ENCODE results near the gene RIBC1.
A peak's percentile ranks its signal among the peaks of the same experiment; 100 is the strongest.

Gene RIBC1

GRCh38 chrX:53433651-53434639 is 11.3 kb downstream of the RIBC1 start, which contains the start of gene HSD17B10 (continued):
- peak; percentile 44; the same call in 1 of the 2 replicates for TF ChIP-seq ZBTB20 (tag by site-specific recombination; IDR thresholded peaks at IDR 0.05)
- TF ChIP-seq ZNF677 (tag by site-specific recombination; IDR thresholded peaks at IDR 0.05), result no peak
- no peak for TF ChIP-seq ZNF837 (tag by site-specific recombination; IDR thresholded peaks at IDR 0.05)
- TF ChIP-seq ZSCAN30 (tag by site-specific recombination; IDR thresholded peaks at IDR 0.05), result no peak
- no peak for TF ChIP-seq ZSCAN4 (tag by site-specific recombination; IDR thresholded peaks at IDR 0.05)
- TF ChIP-seq, protein P1, sequence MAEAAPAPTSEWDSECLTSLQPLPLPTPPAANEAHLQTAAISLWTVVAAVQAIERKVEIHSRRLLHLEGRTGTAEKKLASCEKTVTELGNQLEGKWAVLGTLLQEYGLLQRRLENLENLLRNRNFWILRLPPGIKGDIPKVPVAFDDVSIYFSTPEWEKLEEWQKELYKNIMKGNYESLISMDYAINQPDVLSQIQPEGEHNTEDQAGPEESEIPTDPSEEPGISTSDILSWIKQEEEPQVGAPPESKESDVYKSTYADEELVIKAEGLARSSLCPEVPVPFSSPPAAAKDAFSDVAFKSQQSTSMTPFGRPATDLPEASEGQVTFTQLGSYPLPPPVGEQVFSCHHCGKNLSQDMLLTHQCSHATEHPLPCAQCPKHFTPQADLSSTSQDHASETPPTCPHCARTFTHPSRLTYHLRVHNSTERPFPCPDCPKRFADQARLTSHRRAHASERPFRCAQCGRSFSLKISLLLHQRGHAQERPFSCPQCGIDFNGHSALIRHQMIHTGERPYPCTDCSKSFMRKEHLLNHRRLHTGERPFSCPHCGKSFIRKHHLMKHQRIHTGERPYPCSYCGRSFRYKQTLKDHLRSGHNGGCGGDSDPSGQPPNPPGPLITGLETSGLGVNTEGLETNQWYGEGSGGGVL (tag by site-specific recombination; IDR thresholded peaks at IDR 0.05), result no peak
- TF ChIP-seq, protein P2, sequence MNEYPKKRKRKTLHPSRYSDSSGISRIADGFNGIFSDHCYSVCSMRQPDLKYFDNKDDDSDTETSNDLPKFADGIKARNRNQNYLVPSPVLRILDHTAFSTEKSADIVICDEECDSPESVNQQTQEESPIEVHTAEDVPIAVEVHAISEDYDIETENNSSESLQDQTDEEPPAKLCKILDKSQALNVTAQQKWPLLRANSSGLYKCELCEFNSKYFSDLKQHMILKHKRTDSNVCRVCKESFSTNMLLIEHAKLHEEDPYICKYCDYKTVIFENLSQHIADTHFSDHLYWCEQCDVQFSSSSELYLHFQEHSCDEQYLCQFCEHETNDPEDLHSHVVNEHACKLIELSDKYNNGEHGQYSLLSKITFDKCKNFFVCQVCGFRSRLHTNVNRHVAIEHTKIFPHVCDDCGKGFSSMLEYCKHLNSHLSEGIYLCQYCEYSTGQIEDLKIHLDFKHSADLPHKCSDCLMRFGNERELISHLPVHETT (tag by site-specific recombination; IDR thresholded peaks at IDR 0.05), result no peak
- no peak for TF ChIP-seq ZNF561 (tag by site-specific recombination; IDR thresholded peaks at IDR 0.05; ENCODE audit: borderline replicate concordance)
- 0 out of 2 replicates have a peak, but pooled peaks have one; percentile 52 for TF ChIP-seq KLF16 (tag by site-specific recombination; IDR thresholded peaks at IDR 0.05)
- no peak for TF ChIP-seq ZIC2 (tag by site-specific recombination; IDR thresholded peaks at IDR 0.05)
- TF ChIP-seq, protein P3, sequence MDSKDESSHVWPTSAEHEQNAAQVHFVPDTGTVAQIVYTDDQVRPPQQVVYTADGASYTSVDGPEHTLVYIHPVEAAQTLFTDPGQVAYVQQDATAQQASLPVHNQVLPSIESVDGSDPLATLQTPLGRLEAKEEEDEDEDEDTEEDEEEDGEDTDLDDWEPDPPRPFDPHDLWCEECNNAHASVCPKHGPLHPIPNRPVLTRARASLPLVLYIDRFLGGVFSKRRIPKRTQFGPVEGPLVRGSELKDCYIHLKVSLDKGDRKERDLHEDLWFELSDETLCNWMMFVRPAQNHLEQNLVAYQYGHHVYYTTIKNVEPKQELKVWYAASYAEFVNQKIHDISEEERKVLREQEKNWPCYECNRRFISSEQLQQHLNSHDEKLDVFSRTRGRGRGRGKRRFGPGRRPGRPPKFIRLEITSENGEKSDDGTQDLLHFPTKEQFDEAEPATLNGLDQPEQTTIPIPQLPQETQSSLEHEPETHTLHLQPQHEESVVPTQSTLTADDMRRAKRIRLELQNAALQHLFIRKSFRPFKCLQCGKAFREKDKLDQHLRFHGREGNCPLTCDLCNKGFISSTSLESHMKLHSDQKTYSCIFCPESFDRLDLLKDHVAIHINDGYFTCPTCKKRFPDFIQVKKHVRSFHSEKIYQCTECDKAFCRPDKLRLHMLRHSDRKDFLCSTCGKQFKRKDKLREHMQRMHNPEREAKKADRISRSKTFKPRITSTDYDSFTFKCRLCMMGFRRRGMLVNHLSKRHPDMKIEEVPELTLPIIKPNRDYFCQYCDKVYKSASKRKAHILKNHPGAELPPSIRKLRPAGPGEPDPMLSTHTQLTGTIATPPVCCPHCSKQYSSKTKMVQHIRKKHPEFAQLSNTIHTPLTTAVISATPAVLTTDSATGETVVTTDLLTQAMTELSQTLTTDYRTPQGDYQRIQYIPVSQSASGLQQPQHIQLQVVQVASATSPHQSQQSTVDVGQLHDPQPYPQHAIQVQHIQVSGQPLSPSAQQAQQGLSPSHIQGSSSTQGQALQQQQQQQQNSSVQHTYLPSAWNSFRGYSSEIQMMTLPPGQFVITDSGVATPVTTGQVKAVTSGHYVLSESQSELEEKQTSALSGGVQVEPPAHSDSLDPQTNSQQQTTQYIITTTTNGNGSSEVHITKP (tag by site-specific recombination; IDR thresholded peaks at IDR 0.05), result peak; percentile 72
- no peak for TF ChIP-seq ZNF660 (tag by site-specific recombination; IDR thresholded peaks at IDR 0.05)
- TF ChIP-seq ZEB2 (tag by site-specific recombination; IDR thresholded peaks at IDR 0.05), result peak; percentile 58
- no peak for TF ChIP-seq ZBTB6 (tag by site-specific recombination; IDR thresholded peaks at IDR 0.05)
- no peak for TF ChIP-seq RBAK (tag by site-specific recombination; IDR thresholded peaks at IDR 0.05)
- TF ChIP-seq ZNF501 (tag by site-specific recombination; IDR thresholded peaks at IDR 0.05), result 0 out of 2 replicates have a peak, but pooled peaks have one; percentile 42
- TF ChIP-seq ZNF302 (tag by site-specific recombination; IDR thresholded peaks at IDR 0.05; ENCODE audit: low read depth), result no peak
- no peak for TF ChIP-seq PBX3 (CRISPR knock-in tag; IDR thresholded peaks at IDR 0.05)
- TF ChIP-seq ZNF768 (tag by site-specific recombination; IDR thresholded peaks at IDR 0.05), result no peak
- no peak for TF ChIP-seq ZNF776 (tag by site-specific recombination; IDR thresholded peaks at IDR 0.05; ENCODE audit: borderline replicate concordance)
- no peak for TF ChIP-seq ZNF433 (tag by site-specific recombination; IDR thresholded peaks at IDR 0.05; ENCODE audit: low read depth)
- TF ChIP-seq ZNF404 (tag by site-specific recombination; IDR thresholded peaks at IDR 0.05), result no peak
- TF ChIP-seq ZNF416 (tag by site-specific recombination; IDR thresholded peaks at IDR 0.05), result no peak
- TF ChIP-seq REPIN1 (tag by site-specific recombination; IDR thresholded peaks at IDR 0.05; ENCODE audit: low read depth), result no peak
- no peak for TF ChIP-seq ZNF670 (tag by site-specific recombination; IDR thresholded peaks at IDR 0.05; ENCODE audit: low read depth)
- no peak for TF ChIP-seq ZNF629 (tag by site-specific recombination; IDR thresholded peaks at IDR 0.05)
- no peak for TF ChIP-seq BCL11A (tag by site-specific recombination; IDR thresholded peaks at IDR 0.05; ENCODE audit: low read depth)
- no peak for TF ChIP-seq ZNF140 (tag by site-specific recombination; IDR thresholded peaks at IDR 0.05)
- no peak for TF ChIP-seq SALL2 (tag by site-specific recombination; IDR thresholded peaks at IDR 0.05; ENCODE audit: borderline replicate concordance)
- TF ChIP-seq ZXDB (tag by site-specific recombination; IDR thresholded peaks at IDR 0.05), result peak; percentile 74

Measured in HEK293 (cell line).